Measurements from ENCODE around the gene NOCT.

The NOCT gene

DNA sequence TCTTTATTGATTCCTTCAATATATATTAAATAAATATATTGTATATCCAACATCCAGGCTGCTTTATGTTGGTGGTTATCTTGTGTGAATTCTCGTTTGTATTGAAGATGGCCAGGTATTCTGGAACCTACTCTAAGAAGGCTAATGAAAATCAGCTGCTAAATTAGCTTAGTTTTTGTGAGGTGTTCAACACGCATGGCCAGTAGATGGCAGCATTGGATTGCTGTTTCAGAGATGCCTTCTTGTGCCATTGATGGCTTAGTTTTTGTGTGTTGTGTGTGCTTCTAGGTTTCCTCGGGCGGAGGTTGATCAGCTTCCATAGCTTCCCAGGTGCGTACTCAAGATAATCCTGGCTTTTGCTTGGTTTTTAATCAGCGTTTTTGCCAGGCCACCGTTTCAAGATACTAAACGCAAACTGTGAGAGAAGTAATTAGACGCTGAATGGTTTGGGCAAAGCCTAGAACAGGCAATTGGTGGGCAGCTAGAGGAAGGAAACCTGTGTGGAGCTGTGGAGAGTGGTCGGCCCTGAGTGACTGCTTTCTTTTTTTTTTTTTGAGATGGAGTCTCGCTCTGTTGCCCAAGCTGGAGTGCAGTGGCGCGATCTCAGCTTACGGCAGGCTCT lies 15.1 kb downstream of the NOCT start:
- Histone ChIP-seq H3K36me3 (ENCODE audit: control insufficient read depth, insufficient read depth, low read length) (no peaks in the 10 kb centered on the region), H3K27me3 (replicated peaks; ENCODE audit: control insufficient read depth, insufficient read depth, low read length) (no peaks in the 10 kb centered on the region), H3K4me3 (replicated peaks; ENCODE audit: low read depth, low read length) (no peak overlapping the region)
- TF ChIP-seq, protein P1, sequence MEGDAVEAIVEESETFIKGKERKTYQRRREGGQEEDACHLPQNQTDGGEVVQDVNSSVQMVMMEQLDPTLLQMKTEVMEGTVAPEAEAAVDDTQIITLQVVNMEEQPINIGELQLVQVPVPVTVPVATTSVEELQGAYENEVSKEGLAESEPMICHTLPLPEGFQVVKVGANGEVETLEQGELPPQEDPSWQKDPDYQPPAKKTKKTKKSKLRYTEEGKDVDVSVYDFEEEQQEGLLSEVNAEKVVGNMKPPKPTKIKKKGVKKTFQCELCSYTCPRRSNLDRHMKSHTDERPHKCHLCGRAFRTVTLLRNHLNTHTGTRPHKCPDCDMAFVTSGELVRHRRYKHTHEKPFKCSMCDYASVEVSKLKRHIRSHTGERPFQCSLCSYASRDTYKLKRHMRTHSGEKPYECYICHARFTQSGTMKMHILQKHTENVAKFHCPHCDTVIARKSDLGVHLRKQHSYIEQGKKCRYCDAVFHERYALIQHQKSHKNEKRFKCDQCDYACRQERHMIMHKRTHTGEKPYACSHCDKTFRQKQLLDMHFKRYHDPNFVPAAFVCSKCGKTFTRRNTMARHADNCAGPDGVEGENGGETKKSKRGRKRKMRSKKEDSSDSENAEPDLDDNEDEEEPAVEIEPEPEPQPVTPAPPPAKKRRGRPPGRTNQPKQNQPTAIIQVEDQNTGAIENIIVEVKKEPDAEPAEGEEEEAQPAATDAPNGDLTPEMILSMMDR (IDR thresholded peaks at IDR 0.05; ENCODE audit: insufficient read depth, low read length, poor library complexity, severe bottlenecking): peak; percentile 71
- DNase-seq (ENCODE audit: extremely low read depth, insufficient read length): peak; percentile 22

DNA sequence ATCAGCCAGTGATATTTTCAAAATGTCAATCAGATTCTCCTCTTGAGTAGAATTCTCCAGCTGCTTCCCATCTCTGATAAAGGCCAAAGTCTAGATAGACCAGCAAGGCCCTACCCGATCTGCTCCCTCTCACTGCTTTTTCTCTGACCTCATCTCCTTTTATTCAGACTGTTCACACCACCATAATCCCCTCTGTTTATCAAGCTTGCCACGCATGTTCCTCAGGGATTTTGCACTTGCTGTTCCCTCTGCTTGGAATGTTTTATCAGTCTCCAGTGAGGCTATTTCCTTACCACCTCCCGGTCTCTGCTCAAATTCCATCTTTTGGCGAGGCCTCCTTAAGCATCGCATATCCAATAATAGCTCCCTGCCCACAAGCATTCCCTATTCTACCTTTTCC lies 20.1 kb downstream of the NOCT start:
- no peak for DNase-seq (ENCODE audit: extremely low read depth, insufficient read length)
- Histone ChIP-seq H3K27me3 (replicated peaks; ENCODE audit: control insufficient read depth, insufficient read depth, low read length) (no peaks in the 10 kb centered on the region), H3K36me3 (ENCODE audit: control insufficient read depth, insufficient read depth, low read length) (no peaks in the 10 kb centered on the region), H3K4me3 (replicated peaks; ENCODE audit: low read depth, low read length) (no peak overlapping the region)
- TF ChIP-seq, protein P1 (IDR thresholded peaks at IDR 0.05; ENCODE audit: insufficient read depth, low read length, poor library complexity, severe bottlenecking): no peak

DNA sequence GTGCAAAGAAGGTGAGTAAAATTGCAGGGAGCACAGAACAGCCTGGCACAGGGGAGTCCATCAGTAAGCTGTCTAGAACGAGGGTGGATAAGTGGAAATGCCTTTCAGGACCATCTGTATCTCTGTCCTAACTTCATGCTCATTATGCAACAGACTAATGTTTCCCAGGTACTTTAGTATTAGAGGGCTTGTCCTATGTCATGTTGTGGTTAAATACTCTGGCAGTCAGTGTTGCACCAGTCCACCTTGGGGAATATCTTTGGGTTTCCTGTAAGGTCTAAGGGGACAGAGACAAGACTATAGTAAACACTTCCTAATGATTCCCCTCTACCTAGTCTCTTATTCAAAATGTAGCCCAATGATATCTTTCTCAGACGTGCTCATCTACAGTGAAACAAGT lies 21.3 kb downstream of the NOCT start:
- DNase-seq (ENCODE audit: extremely low read depth, insufficient read length): no peak
- TF ChIP-seq, protein P1 (IDR thresholded peaks at IDR 0.05; ENCODE audit: insufficient read depth, low read length, poor library complexity, severe bottlenecking): no peak
- no peaks in the 10 kb centered on the region for H3K36me3 ChIP-seq (ENCODE audit: control insufficient read depth, insufficient read depth, low read length)
- H3K27me3 ChIP-seq (replicated peaks; ENCODE audit: control insufficient read depth, insufficient read depth, low read length): no peaks in the 10 kb centered on the region
- H3K4me3 ChIP-seq (replicated peaks; ENCODE audit: low read depth, low read length): no peak overlapping the region

DNA sequence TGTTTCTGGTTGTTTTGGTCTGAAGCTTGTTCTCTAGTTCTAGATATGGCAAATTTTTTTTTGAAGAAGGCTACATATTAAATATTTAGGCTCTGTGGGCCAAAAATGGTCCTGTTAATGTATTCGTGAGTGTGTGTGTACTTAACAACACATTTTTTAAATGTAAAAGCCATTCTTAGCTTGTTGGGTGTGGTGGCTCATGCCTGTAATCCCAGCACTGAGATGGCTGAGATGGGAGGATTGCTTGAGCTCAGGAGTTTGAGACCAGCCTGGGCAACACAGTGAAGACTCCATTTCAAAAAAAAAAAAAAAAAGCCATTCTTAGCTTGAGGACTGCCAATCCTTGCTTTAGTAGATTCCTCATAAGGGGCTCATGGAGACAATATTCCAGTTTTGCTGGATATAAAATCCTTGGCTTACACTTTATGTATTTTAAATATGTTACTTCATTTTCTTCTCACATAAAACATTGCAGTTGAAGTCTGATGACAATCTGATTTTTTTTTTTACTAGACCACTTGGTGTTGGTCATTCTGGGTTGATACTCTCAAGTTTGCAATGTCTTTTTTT lies 23.4 kb downstream of the NOCT start:
- no peaks in the 10 kb centered on the region for H3K27me3 ChIP-seq (replicated peaks; ENCODE audit: control insufficient read depth, insufficient read depth, low read length)
- H3K36me3 ChIP-seq (ENCODE audit: control insufficient read depth, insufficient read depth, low read length): peaks cover 2% of the 10 kb centered on the region; the same call in 1 of the 2 replicates
- H3K4me3 ChIP-seq (replicated peaks; ENCODE audit: low read depth, low read length): no peak overlapping the region
- no peak for DNase-seq (ENCODE audit: extremely low read depth, insufficient read length)
- TF ChIP-seq, protein P1 (IDR thresholded peaks at IDR 0.05; ENCODE audit: insufficient read depth, low read length, poor library complexity, severe bottlenecking): no peak

DNA sequence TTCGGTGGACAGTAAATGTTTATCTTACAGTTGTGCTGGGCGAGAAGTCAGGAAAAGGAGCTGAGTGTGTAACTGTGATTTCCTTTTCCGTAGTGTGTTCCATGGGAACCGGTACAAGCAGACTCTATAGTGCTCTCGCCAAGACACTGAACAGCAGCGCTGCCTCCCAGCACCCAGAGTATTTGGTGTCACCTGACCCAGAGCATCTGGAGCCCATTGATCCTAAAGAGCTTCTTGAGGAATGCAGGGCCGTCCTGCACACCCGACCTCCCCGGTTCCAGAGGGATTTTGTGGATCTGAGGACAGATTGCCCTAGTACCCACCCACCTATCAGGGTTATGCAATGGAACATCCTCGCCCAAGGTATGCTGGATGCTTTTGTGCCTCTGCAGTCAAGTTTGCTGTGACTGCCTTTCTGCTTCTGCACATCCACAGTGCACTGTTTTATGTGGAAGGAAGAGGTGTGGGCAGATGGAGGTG lies 27.4 kb downstream of the NOCT start:
- TF ChIP-seq, protein P1 (IDR thresholded peaks at IDR 0.05; ENCODE audit: insufficient read depth, low read length, poor library complexity, severe bottlenecking): no peak
- Histone ChIP-seq H3K27me3 (replicated peaks; ENCODE audit: control insufficient read depth, insufficient read depth, low read length) (no peaks in the 10 kb centered on the region), H3K4me3 (replicated peaks; ENCODE audit: low read depth, low read length) (no peak overlapping the region), H3K36me3 (ENCODE audit: control insufficient read depth, insufficient read depth, low read length) (peaks cover 9% of the 10 kb centered on the region)
- DNase-seq (ENCODE audit: extremely low read depth, insufficient read length): no peak

All from GM06990 (cell line).